G401 (cell line): Measurements from ENCODE around the gene FSTL5. TPM values are rescaled to one million over a fixed set of nuclear protein-coding genes. Genes with fewer than 3 reads are reported as not detected.
A peak's percentile ranks its signal among the peaks of the same experiment; 100 is the strongest.

Experiments
- DNase-seq: peaks from one replicate; pipeline ENCODE4 v3.0.0-alpha.2; 2015; ENCODE audit warnings: low spot score
- in situ Hi-C: cut with HindIII; loops from 2 replicates; pipeline ENCODE4 v1.10.0; 2016; ENCODE audit warnings: low sequenced_read_pairs, mixed read lengths
- total RNA-seq: library from RNA; depleted of rRNA; stranded (reverse); fragments of >200 nt; shearing (Covaris generic); gene quantifications from 2 replicates; pipeline ENCODE4 v1.2.3, GENCODE V29; 2014

The FSTL5 gene
- total RNA-seq, 1 experiment from 2014 or later, result not detected

GRCh38 chr4:161987611-161988010 is 176.2 kb downstream of the FSTL5 start:
- DNase-seq, result no peak
- in situ Hi-C loops, result no loop called here

GRCh38 chr4:161952382-161952781 is 211.4 kb downstream of the FSTL5 start:
- in situ Hi-C loops, result no loop called here
- no peak for DNase-seq

- in situ Hi-C loops, result no loop called here
- DNase-seq, result peak; percentile 83
Measured at GRCh38 chr4:161949946-161950725, 213.7 kb downstream of the FSTL5 start.

DNA sequence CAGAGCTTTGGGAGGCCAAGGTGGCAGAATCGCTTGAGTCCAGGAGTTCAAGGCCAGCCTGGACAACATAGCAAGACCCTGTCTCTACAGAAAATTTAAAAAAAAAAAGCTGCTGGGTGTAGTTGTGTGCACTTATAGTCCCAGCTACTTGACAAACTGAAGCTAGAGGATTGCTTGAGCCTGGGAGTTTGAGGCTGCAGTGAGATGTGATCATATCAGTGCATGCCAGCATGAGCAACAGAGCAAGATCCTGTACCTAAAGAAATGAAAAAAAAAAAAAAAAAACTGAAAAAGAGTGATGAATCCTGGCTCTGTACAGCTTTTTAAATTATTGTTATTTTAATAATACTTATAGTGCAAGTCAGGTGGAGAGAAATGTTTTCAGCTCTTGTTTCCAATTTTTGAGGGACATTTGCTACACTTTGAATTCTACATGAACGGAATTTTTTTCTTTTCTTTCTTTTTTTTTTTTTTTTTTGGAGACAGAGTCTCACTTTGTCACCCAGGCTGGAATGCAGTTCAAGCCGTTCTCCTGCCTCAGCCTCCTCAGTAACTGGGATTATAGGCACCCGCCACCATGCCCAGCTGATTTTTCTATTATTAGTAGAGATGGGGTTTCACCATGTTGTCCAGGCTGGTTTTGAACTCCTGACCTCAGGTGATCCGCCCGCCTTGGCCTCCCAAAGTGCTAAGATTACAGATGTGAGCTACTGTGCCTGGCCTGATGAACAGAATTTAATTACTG is 215.6 kb downstream of the FSTL5 start:
- no peak for DNase-seq
- in situ Hi-C loops, result no loop called here

GRCh38 chr4:161937596-161937995 is 226.2 kb downstream of the FSTL5 start:
- DNase-seq, result no peak
- in situ Hi-C loops, result no loop called here

DNA sequence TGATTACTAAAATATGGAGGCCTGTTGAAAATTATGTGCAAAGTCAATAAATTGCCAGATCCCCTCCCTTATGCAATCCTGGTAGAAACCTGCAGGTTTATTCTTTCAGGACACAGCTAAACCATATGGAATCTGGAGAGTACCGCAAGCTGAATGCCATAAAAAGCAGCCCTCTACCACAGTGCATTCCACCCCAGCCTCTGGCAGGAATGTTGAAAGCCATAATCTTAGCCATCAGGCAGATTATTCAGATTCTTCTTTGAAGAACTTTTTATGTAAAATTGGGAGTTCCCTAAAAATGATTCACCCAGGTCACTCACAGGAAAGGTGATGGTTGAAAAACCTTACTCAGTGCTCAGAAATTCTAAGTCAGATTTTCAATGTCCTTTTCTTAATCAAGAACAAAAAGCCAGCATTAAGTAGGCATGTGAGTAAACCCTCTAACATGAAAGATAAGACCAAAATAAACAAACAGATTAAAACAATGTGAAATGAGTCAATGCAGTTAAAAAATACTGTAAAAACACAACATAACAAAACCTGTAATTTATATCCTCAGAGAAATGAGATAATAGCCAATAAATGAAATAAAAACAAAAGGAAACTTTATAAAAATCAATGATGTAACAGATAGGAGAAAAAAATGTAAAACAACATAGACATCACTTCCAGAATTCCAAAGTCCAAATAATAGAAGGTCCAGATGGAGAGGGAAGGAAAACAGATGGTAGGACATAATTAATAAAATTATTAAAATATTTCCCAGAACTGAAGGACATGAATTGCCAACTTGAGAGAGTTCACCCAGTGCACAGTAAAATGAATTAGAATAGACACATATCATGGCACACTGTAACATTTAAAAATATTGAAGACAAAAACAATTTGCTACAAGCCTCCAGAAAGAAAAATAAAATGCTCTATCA is 226.9 kb downstream of the FSTL5 start:
- in situ Hi-C loops, result no loop called here
- peak; percentile 88 for DNase-seq

GRCh38 chr4:161931089-161931488 is 232.7 kb downstream of the FSTL5 start:
- no peak for DNase-seq
- in situ Hi-C loops, result no loop called here

DNA sequence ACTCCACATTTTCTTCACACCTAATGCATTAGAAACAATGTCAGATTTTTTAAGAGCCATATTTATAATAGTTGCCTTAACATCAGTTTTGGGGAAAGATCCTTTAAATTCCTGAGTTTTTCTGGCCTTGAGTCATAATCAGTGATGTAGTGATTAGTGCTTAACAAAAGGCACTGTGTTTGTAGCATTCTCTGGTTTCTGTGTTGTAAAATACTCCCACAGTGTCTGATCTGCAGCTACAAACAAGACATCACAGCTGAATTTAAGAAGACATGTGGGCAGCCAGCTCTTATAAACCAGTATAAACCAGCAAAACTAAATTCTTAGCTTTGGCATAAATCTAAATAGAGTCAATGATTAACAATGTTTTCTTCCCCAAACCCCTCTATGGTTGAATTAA is 233.8 kb downstream of the FSTL5 start:
- peak; percentile 55 for DNase-seq
- in situ Hi-C loops, result no loop called here

- no peak for DNase-seq
- in situ Hi-C loops, result no loop called here
Measured at GRCh38 chr4:161926033-161926828, 237.6 kb downstream of the FSTL5 start.

DNA sequence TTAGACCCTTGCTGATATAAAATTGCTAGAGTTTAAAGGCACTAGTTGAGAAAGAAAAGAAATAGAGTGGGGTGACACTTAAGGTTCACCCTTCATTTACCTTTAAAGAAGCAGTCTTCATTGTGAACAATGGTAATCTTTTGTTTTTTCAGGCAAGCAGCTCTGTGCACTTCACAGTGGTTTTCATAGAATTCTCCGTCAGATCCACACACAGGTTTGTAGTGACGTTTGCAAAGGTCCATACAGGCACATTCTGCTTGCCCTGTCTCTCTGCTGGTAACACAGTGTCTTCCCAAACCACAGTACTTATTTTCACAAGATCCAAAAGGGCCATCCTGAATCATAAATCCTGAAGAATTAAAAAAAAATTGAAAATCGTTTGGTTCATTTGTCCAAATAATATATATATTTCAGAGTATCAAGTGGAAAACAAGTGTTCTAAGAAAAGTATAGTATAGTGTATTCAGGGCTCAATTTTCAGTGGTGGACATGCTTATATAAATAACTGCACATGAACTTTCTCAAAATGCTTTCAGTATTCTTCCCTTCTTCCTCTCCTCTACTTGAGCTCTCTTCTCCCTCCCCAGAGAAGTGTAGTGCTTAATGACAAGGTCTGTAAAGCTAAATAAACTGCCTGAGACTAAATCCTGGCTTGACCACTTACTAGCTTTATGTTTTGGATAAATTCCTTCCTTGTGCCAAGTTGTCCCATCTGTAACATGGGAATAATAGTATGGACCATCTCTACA is 243.3 kb downstream of the FSTL5 start:
- in situ Hi-C loops, result no loop called here
- DNase-seq, result peak; percentile 81

- in situ Hi-C loops, result no loop called here
- DNase-seq, result peak; percentile 99
Measured at GRCh38 chr4:161919442-161920220, 244.2 kb downstream of the FSTL5 start.

DNA sequence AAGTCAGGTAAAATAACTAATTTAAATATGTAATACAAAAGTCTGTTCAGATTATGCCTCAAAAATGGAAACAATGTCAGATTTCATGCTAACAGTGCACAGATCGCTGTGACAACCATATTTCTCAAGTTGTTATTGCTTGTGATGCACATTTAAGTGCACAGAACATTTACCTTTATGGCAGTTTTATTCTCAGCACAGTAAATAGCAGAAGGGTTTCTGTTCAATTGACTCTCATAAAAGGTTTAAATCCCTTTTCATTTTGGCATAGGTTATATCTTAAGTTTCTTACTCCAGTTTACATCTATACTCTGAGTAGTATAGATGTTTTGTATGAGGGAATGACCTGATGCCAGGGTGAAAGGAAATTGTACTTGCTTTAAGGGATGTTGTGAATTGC is 247.8 kb downstream of the FSTL5 start:
- no peak for DNase-seq
- in situ Hi-C loops, result no loop called here

DNA sequence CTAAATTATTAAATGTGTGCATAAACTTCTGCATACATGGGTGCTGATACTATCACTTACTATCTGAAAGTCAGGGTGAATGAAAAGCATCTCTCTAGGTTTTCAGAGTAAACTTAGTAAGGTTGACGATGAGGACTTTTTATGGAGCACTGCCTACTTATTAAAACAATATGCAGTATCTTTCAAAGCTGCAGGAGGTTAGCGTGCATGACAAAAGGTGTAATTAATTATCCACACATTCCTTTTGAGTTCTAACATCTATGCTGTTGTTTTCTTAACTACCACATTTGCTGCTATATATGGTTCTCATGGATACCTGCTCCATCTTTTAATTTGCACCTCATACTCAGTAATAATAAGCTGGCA is 256.2 kb downstream of the FSTL5 start:
- DNase-seq, result no peak
- in situ Hi-C loops, result no loop called here

DNA sequence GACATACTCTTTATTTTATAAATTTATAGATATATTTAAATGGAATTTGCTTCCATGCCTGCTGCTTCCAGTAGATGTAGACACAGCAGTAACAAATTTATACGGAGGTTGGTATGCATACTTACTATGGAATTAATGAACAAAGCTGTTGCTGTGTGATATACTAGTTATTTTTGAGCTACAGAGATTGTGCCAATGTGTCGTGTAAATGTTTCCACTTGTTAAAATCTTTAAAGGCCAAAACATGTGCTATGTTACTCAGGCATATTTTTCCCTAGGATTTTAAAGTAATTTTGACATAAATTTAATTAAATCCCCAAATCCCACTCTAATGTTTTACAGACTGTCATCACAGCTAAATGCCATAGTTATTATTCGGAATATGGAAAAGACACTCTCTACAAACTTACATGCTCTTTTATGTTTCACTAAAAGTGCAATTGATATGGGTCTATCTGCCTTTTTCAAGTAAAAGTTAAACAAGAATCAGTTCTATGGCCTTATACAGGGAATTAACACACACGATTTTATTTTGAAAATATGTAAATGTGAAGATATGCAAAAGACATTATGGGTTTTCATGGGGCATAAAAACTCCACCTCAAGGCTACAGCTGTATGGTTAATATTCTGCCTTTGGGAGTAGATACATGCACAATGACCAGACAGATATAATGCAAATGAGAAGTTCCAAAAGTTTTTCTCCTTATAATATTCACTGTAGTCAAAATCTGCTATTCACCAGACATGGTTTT is 256.8 kb downstream of the FSTL5 start:
- no peak for DNase-seq
- in situ Hi-C loops, result no loop called here

- DNase-seq, result no peak
- in situ Hi-C loops, result no loop called here
Measured at GRCh38 chr4:161900110-161900509, 263.7 kb downstream of the FSTL5 start.

DNA sequence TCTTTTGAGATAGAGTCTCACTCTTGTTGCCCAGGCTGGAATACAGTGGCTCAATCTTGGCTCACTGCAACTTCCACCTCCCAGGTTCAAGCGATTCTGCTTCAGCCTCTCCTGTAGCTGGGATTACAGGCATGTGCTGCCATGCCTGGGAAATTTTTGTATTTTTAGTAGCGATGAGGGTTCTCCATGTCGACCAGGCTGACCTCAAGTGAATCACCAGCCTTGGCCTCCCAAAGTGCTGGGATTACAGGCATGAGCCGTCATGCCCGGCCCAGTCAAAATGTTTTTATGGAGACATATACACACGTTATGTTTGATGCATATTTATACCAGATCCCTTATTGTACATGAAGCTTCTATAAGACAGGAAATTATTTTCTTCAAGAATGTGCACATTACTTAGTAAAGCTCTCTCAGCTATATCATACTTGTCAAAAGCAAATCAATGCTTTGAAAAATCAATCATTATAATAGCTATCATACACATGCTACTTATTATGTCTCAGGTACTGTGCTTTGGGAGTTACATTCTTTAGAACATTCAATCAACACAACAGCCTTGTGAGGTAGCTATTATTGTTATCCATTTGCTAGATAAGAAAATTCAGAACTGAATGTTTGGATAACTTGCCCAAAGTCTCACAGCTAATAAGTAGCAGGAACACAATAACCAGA is 269.2 kb downstream of the FSTL5 start:
- DNase-seq, result no peak
- in situ Hi-C loops, result no loop called here
